ENCODE measurements around the gene KIAA2012. TPM values are rescaled to one million over a fixed set of nuclear protein-coding genes. Genes with fewer than 3 reads are reported as not detected.

KIAA2012 gene
- total RNA-seq, 4 donors from 2014 or later: 0.15 to 0.76 (median 0.26) TPM; not detected in 1

- Histone ChIP-seq H3K36me3 (no peaks in the 10 kb centered on the region), H3K4me3 (no peak overlapping the region)
Measured at GRCh38 chr2:202172439-202173211, 99.6 kb downstream of the KIAA2012 start.

GRCh38 chr2:202178346-202178958, 105.4 kb downstream of the KIAA2012 start:
- Histone ChIP-seq H3K4me3 (no peak overlapping the region), H3K27ac (no peak overlapping the region), H3K36me3 (no peaks in the 10 kb centered on the region), H3K27me3 (no peaks in the 10 kb centered on the region), H3K9me3 (no peaks in the 10 kb centered on the region), H3K4me1 (no peaks in the 10 kb centered on the region)
- no peak for TF ChIP-seq POLR2A (IDR thresholded peaks at IDR 0.05)
- TF ChIP-seq CTCF (IDR thresholded peaks at IDR 0.05): peak; percentile 77 to 85 (median 83)
- DNase-seq: peak; percentile 43 to 74
- intact Hi-C loops (cut with DNase I; ENCODE audit: low total_unique reads): loop anchor here (2.0 to 10.0 kb wide), 2 partner anchors 318 to 384 kb away; no protein-coding TSS in a partner anchor

More at GRCh38 chr2:202172439-202173211, 99.6 kb downstream of the KIAA2012 start:
- TF ChIP-seq CTCF (IDR thresholded peaks at IDR 0.05): no peak
- no peak for TF ChIP-seq POLR2A (IDR thresholded peaks at IDR 0.05)
- no peaks in the 10 kb centered on the region for H3K4me1 ChIP-seq
- H3K27ac ChIP-seq: peak overlapping the region in 1 of 2 donors; percentile 71
- intact Hi-C loops (cut with DNase I; ENCODE audit: low total_unique reads): loop anchor here (10.0 kb wide), 1 partner anchor 378 kb away; no protein-coding TSS in a partner anchor
- DNase-seq: no peak
- H3K9me3 ChIP-seq: no peaks in the 10 kb centered on the region
- H3K27me3 ChIP-seq: no peaks in the 10 kb centered on the region

GRCh38 chr2:202184557-202184956, 111.5 kb downstream of the KIAA2012 start:
- H3K36me3 ChIP-seq: no peaks in the 10 kb centered on the region
- no peak overlapping the region for H3K27ac ChIP-seq
- H3K9me3 ChIP-seq: no peaks in the 10 kb centered on the region
- DNase-seq: no peak
- no peak overlapping the region for H3K4me3 ChIP-seq
- H3K4me1 ChIP-seq: no peaks in the 10 kb centered on the region
- intact Hi-C loops (cut with DNase I; ENCODE audit: low total_unique reads): no loop called here
- no peak for TF ChIP-seq CTCF (IDR thresholded peaks at IDR 0.05)
- TF ChIP-seq POLR2A (IDR thresholded peaks at IDR 0.05): no peak
- H3K27me3 ChIP-seq: no peaks in the 10 kb centered on the region

- Histone ChIP-seq H3K27me3 (no peaks in the 10 kb centered on the region), H3K36me3 (no peaks in the 10 kb centered on the region), H3K4me3 (no peak overlapping the region), H3K4me1 (no peaks in the 10 kb centered on the region), H3K9me3 (no peaks in the 10 kb centered on the region), H3K27ac (no peak overlapping the region)
- DNase-seq: no peak
- intact Hi-C loops (cut with DNase I; ENCODE audit: low total_unique reads): no loop called here
- TF ChIP-seq CTCF (IDR thresholded peaks at IDR 0.05) (no peak), POLR2A (IDR thresholded peaks at IDR 0.05) (no peak)
Measured at GRCh38 chr2:202185156-202185555, 112.1 kb downstream of the KIAA2012 start.

- Histone ChIP-seq H3K27me3 (no peaks in the 10 kb centered on the region), H3K9me3 (no peaks in the 10 kb centered on the region), H3K36me3 (no peaks in the 10 kb centered on the region), H3K27ac (no peak overlapping the region), H3K4me1 (no peaks in the 10 kb centered on the region), H3K4me3 (no peak overlapping the region)
- TF ChIP-seq CTCF (IDR thresholded peaks at IDR 0.05): no peak
- TF ChIP-seq POLR2A (IDR thresholded peaks at IDR 0.05): no peak
- DNase-seq: no peak
- intact Hi-C loops (cut with DNase I; ENCODE audit: low total_unique reads): no loop called here
Measured at GRCh38 chr2:202186641-202187202, 113.7 kb downstream of the KIAA2012 start.

All from uterus (tissue), 4 donors.